Measurements from ENCODE around the gene TPK1.
"Not testable (repeated sequence)": the region's sequence is repeated elsewhere in the genome, so short reads cannot be mapped to it uniquely, and the experiment has no call there.

The TPK1 gene

GRCh38 chr7:144579687-144580086 is 256.2 kb downstream of the TPK1 start:
- H2BK120ac ChIP-seq (ENCODE audit: low read depth, low read length): no peak overlapping the region
- H3K18ac ChIP-seq (ENCODE audit: low read length): no peak overlapping the region
- no peak overlapping the region for H2BK15ac ChIP-seq (replicated peaks; ENCODE audit: low read depth)
- no peak for DNase-seq
- H3K56ac ChIP-seq (ENCODE audit: low read length): no peak overlapping the region
- H3K23ac ChIP-seq (ENCODE audit: low read length): no peak overlapping the region
- H3K4ac ChIP-seq (ENCODE audit: low read depth, low read length): no peak overlapping the region
- H3K4me2 ChIP-seq (ENCODE audit: low read length): no peak overlapping the region
- H3K27ac ChIP-seq (ENCODE audit: low read depth, low read length): no peak overlapping the region
- no peak overlapping the region for H2BK5ac ChIP-seq (ENCODE audit: low read length)
- no peak overlapping the region for H4K8ac ChIP-seq (ENCODE audit: low read depth, low read length)
- H3K36me3 ChIP-seq (ENCODE audit: control insufficient read depth, insufficient read depth, low read length): no peaks in the 10 kb centered on the region
- H3K27me3 ChIP-seq (ENCODE audit: insufficient read depth, low read length, poor library complexity): no peaks in the 10 kb centered on the region
- H3K79me2 ChIP-seq (ENCODE audit: control insufficient read depth, insufficient read depth, low read length): no peaks in the 10 kb centered on the region
- H3K4me3 ChIP-seq (ENCODE audit: low read length): no peak overlapping the region
- no CpG with 5 or more reads among the region's 1 CpG for WGBS (ENCODE audit: extremely low coverage, insufficient coverage, low lambda C conversion rate)
- no peaks in the 10 kb centered on the region for H3K79me1 ChIP-seq (ENCODE audit: low read length)
- H3K4me1 ChIP-seq (ENCODE audit: control insufficient read depth, low read depth, low read length): no peaks in the 10 kb centered on the region
- H3K9ac ChIP-seq (ENCODE audit: low read length): no peak overlapping the region
- H4K5ac ChIP-seq (ENCODE audit: low read length): no peak overlapping the region
- H2AK5ac ChIP-seq (ENCODE audit: low read length): no peak overlapping the region

GRCh38 chr7:144575456-144575855 is 260.4 kb downstream of the TPK1 start:
- Histone ChIP-seq H2BK5ac (ENCODE audit: low read length) (no peak overlapping the region), H3K27ac (ENCODE audit: low read depth, low read length) (no peak overlapping the region), H3K4me3 (ENCODE audit: low read length) (no peak overlapping the region), H3K9ac (ENCODE audit: low read length) (no peak overlapping the region), H3K4me1 (ENCODE audit: control insufficient read depth, low read depth, low read length) (no peaks in the 10 kb centered on the region), H3K4me2 (ENCODE audit: low read length) (no peak overlapping the region), H3K18ac (ENCODE audit: low read length) (no peak overlapping the region), H3K36me3 (ENCODE audit: control insufficient read depth, insufficient read depth, low read length) (no peaks in the 10 kb centered on the region), H3K4ac (ENCODE audit: low read depth, low read length) (no peak overlapping the region), H3K27me3 (ENCODE audit: insufficient read depth, low read length, poor library complexity) (no peaks in the 10 kb centered on the region), H4K5ac (ENCODE audit: low read length) (no peak overlapping the region), H2AK5ac (ENCODE audit: low read length) (no peak overlapping the region), H2BK120ac (ENCODE audit: low read depth, low read length) (no peak overlapping the region), H4K8ac (ENCODE audit: low read depth, low read length) (no peak overlapping the region), H3K79me2 (ENCODE audit: control insufficient read depth, insufficient read depth, low read length) (no peaks in the 10 kb centered on the region), H2BK15ac (replicated peaks; ENCODE audit: low read depth) (no peak overlapping the region), H3K23ac (ENCODE audit: low read length) (no peak overlapping the region), H3K79me1 (ENCODE audit: low read length) (no peaks in the 10 kb centered on the region), H3K56ac (ENCODE audit: low read length) (no peak overlapping the region)
- no CpG with 5 or more reads among the region's 3 CpGs for WGBS (ENCODE audit: extremely low coverage, insufficient coverage, low lambda C conversion rate)
- DNase-seq: no peak

GRCh38 chr7:144574753-144575152 is 261.1 kb downstream of the TPK1 start:
- H3K4ac ChIP-seq (ENCODE audit: low read depth, low read length); H3K79me1 ChIP-seq (ENCODE audit: low read length); H4K5ac ChIP-seq (ENCODE audit: low read length); H3K27ac ChIP-seq (ENCODE audit: low read depth, low read length); H2BK15ac ChIP-seq (replicated peaks; ENCODE audit: low read depth); H2BK5ac ChIP-seq (ENCODE audit: low read length); H3K23ac ChIP-seq (ENCODE audit: low read length); H2AK5ac ChIP-seq (ENCODE audit: low read length); H3K27me3 ChIP-seq (ENCODE audit: insufficient read depth, low read length, poor library complexity); H3K4me3 ChIP-seq (ENCODE audit: low read length); H2BK120ac ChIP-seq (ENCODE audit: low read depth, low read length); DNase-seq; H3K4me2 ChIP-seq (ENCODE audit: low read length); H3K79me2 ChIP-seq (ENCODE audit: control insufficient read depth, insufficient read depth, low read length); H3K4me1 ChIP-seq (ENCODE audit: control insufficient read depth, low read depth, low read length); H3K36me3 ChIP-seq (ENCODE audit: control insufficient read depth, insufficient read depth, low read length); H3K18ac ChIP-seq (ENCODE audit: low read length); H4K8ac ChIP-seq (ENCODE audit: low read depth, low read length); H3K56ac ChIP-seq (ENCODE audit: low read length); H3K9ac ChIP-seq (ENCODE audit: low read length): not testable (repeated sequence)
- WGBS (ENCODE audit: extremely low coverage, insufficient coverage, low lambda C conversion rate): no CpG with 5 or more reads among the region's 5 CpGs

- H4K8ac ChIP-seq (ENCODE audit: low read depth, low read length): no peak overlapping the region
- H2BK120ac ChIP-seq (ENCODE audit: low read depth, low read length): no peak overlapping the region
- H3K27me3 ChIP-seq (ENCODE audit: insufficient read depth, low read length, poor library complexity): no peaks in the 10 kb centered on the region
- H4K5ac ChIP-seq (ENCODE audit: low read length): no peak overlapping the region
- H3K4ac ChIP-seq (ENCODE audit: low read depth, low read length): no peak overlapping the region
- no peak overlapping the region for H3K9ac ChIP-seq (ENCODE audit: low read length)
- no peak overlapping the region for H3K4me2 ChIP-seq (ENCODE audit: low read length)
- no peak overlapping the region for H3K56ac ChIP-seq (ENCODE audit: low read length)
- H3K23ac ChIP-seq (ENCODE audit: low read length): no peak overlapping the region
- no peak overlapping the region for H3K18ac ChIP-seq (ENCODE audit: low read length)
- DNase-seq: no peak
- WGBS (ENCODE audit: extremely low coverage, insufficient coverage, low lambda C conversion rate): no CpG with 5 or more reads among the region's 3 CpGs
- H3K27ac ChIP-seq (ENCODE audit: low read depth, low read length): no peak overlapping the region
- H3K79me2 ChIP-seq (ENCODE audit: control insufficient read depth, insufficient read depth, low read length): no peaks in the 10 kb centered on the region
- H3K4me3 ChIP-seq (ENCODE audit: low read length): no peak overlapping the region
- no peaks in the 10 kb centered on the region for H3K79me1 ChIP-seq (ENCODE audit: low read length)
- no peaks in the 10 kb centered on the region for H3K36me3 ChIP-seq (ENCODE audit: control insufficient read depth, insufficient read depth, low read length)
- no peak overlapping the region for H2BK15ac ChIP-seq (replicated peaks; ENCODE audit: low read depth)
- no peak overlapping the region for H2AK5ac ChIP-seq (ENCODE audit: low read length)
- H3K4me1 ChIP-seq (ENCODE audit: control insufficient read depth, low read depth, low read length): no peaks in the 10 kb centered on the region
- no peak overlapping the region for H2BK5ac ChIP-seq (ENCODE audit: low read length)
Measured at GRCh38 chr7:144568233-144568632, 267.6 kb downstream of the TPK1 start.

GRCh38 chr7:144565586-144565985 is 270.3 kb downstream of the TPK1 start:
- no peak overlapping the region for H3K4ac ChIP-seq (ENCODE audit: low read depth, low read length)
- no peak overlapping the region for H4K5ac ChIP-seq (ENCODE audit: low read length)
- H4K8ac ChIP-seq (ENCODE audit: low read depth, low read length): no peak overlapping the region
- H3K4me3 ChIP-seq (ENCODE audit: low read length): no peak overlapping the region
- no CpG with 5 or more reads among the region's 4 CpGs for WGBS (ENCODE audit: extremely low coverage, insufficient coverage, low lambda C conversion rate)
- H2BK15ac ChIP-seq (replicated peaks; ENCODE audit: low read depth): no peak overlapping the region
- peak overlapping the region; percentile 54 for H2BK120ac ChIP-seq (ENCODE audit: low read depth, low read length)
- no peaks in the 10 kb centered on the region for H3K27me3 ChIP-seq (ENCODE audit: insufficient read depth, low read length, poor library complexity)
- H3K9ac ChIP-seq (ENCODE audit: low read length): no peak overlapping the region
- DNase-seq: no peak
- H3K4me1 ChIP-seq (ENCODE audit: control insufficient read depth, low read depth, low read length): no peaks in the 10 kb centered on the region
- no peaks in the 10 kb centered on the region for H3K79me1 ChIP-seq (ENCODE audit: low read length)
- H3K56ac ChIP-seq (ENCODE audit: low read length): no peak overlapping the region
- H3K18ac ChIP-seq (ENCODE audit: low read length): no peak overlapping the region
- no peaks in the 10 kb centered on the region for H3K79me2 ChIP-seq (ENCODE audit: control insufficient read depth, insufficient read depth, low read length)
- no peak overlapping the region for H3K27ac ChIP-seq (ENCODE audit: low read depth, low read length)
- H2BK5ac ChIP-seq (ENCODE audit: low read length): no peak overlapping the region
- no peak overlapping the region for H2AK5ac ChIP-seq (ENCODE audit: low read length)
- H3K4me2 ChIP-seq (ENCODE audit: low read length): no peak overlapping the region
- no peaks in the 10 kb centered on the region for H3K36me3 ChIP-seq (ENCODE audit: control insufficient read depth, insufficient read depth, low read length)
- no peak overlapping the region for H3K23ac ChIP-seq (ENCODE audit: low read length)

- Histone ChIP-seq H3K4me3 (ENCODE audit: low read length) (no peak overlapping the region), H3K36me3 (ENCODE audit: control insufficient read depth, insufficient read depth, low read length) (no peaks in the 10 kb centered on the region), H3K27ac (ENCODE audit: low read depth, low read length) (no peak overlapping the region), H3K56ac (ENCODE audit: low read length) (no peak overlapping the region), H2BK5ac (ENCODE audit: low read length) (no peak overlapping the region), H2BK120ac (ENCODE audit: low read depth, low read length) (no peak overlapping the region), H4K5ac (ENCODE audit: low read length) (no peak overlapping the region), H3K79me2 (ENCODE audit: control insufficient read depth, insufficient read depth, low read length) (no peaks in the 10 kb centered on the region), H3K27me3 (ENCODE audit: insufficient read depth, low read length, poor library complexity) (no peaks in the 10 kb centered on the region), H3K4me1 (ENCODE audit: control insufficient read depth, low read depth, low read length) (no peaks in the 10 kb centered on the region), H3K79me1 (ENCODE audit: low read length) (no peaks in the 10 kb centered on the region), H4K8ac (ENCODE audit: low read depth, low read length) (no peak overlapping the region), H3K4ac (ENCODE audit: low read depth, low read length) (no peak overlapping the region), H2BK15ac (replicated peaks; ENCODE audit: low read depth) (no peak overlapping the region), H3K18ac (ENCODE audit: low read length) (no peak overlapping the region), H3K23ac (ENCODE audit: low read length) (no peak overlapping the region), H3K9ac (ENCODE audit: low read length) (no peak overlapping the region), H3K4me2 (ENCODE audit: low read length) (no peak overlapping the region), H2AK5ac (ENCODE audit: low read length) (no peak overlapping the region)
- no peak for DNase-seq
- WGBS (ENCODE audit: extremely low coverage, insufficient coverage, low lambda C conversion rate): no CpG with 5 or more reads among the region's 7 CpGs
Measured at GRCh38 chr7:144549861-144550260, 286.0 kb downstream of the TPK1 start.

Data from mesendoderm (in vitro differentiated cells).